GM12891 (cell line): ENCODE results near the gene ANKRD66.
"Not testable (repeated sequence)": the region's sequence is repeated elsewhere in the genome, so short reads cannot be mapped to it uniquely, and the experiment has no call there.

ENCODE experiments used
- DNase-seq: peaks from one replicate; pipeline ENCODE4 v3.0.0; 2011; ENCODE audit warnings: low spot score; ENCODE audit not compliant: insufficient read length
- FAIRE-seq: peaks from 2 replicates; lab custom pipeline; 2011; peaks lifted over from hg19 to GRCh38; lab: Jason Lieb, UNC
- PAX5 ChIP-seq: IDR thresholded peaks from 2 replicates; pipeline ENCODE4 v1.6.1; 2011; ENCODE audit warnings: low read length, moderate library complexity, mild to moderate bottlenecking; ENCODE audit not compliant: insufficient read depth, severe bottlenecking
- POLR2A ChIP-seq: IDR thresholded peaks from 2 replicates; pipeline ENCODE4 v1.6.1; 2011; ENCODE audit warnings: low read depth, low read length, control low read depth
- POLR2AphosphoS5 ChIP-seq: IDR thresholded peaks from 2 replicates; pipeline ENCODE4 v1.6.1; 2011; ENCODE audit warnings: low read depth, low read length, control low read depth
- POU2F2 ChIP-seq: IDR thresholded peaks from 2 replicates; pipeline ENCODE4 v1.6.1; 2011; ENCODE audit warnings: low read depth, mild to moderate bottlenecking, control low read depth, low read length, moderate library complexity
- SPI1 ChIP-seq: IDR thresholded peaks from 2 replicates; pipeline ENCODE4 v1.6.1; 2011; ENCODE audit warnings: low read depth, low read length, control low read depth
- TAF1 ChIP-seq: IDR thresholded peaks from 2 replicates; pipeline ENCODE4 v1.6.1; 2011; ENCODE audit warnings: low read depth, low read length, control low read depth

Gene ANKRD66

DNA sequence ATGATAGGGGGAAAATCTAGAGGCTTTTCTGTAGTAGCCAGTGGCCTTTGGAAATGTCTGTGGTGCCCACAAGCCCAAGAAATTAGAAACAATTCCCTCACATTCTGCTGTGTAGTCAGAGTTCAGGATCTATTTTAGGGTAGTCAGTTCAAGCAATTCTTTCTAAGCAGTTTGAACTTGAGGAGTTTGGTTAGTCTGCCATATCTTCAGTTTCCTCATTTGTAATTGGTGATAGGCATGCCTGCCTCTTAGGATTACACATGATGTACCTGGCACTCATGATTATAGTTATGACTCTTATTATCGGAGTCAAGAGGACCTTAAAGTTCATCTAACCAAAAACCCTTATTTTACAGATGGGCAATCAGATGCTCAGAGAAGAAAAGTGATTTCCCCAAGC lies 25.3 kb downstream of the ANKRD66 start:
- TF ChIP-seq POU2F2, result no peak
- no peak for TF ChIP-seq SPI1
- TF ChIP-seq POLR2AphosphoS5, result no peak
- TF ChIP-seq PAX5, result no peak
- no peak for TF ChIP-seq TAF1
- no peak for TF ChIP-seq POLR2A
- DNase-seq (no peak), FAIRE-seq (no peak)

DNA sequence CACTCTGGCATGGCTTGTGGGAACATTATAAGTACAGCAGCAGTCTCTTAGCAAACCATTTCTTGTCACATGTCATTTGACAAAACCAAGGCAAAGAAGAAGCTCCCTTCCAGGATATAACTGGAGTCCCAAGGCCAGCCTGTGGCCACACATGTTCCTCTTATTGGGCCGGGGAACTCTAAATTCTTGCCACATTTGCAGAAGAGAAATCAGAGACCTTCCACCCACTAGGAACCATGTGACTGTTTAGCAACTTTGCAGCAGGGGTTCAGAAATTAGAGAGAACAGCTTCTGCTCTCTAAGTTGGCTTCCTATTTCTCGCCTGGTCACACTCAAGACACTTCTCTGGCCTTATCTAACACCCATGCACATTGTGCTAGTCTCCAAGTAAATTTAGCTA lies 26.0 kb downstream of the ANKRD66 start:
- FAIRE-seq (no peak), DNase-seq (no peak)
- TF ChIP-seq POU2F2, result no peak
- no peak for TF ChIP-seq TAF1
- TF ChIP-seq POLR2AphosphoS5, result no peak
- no peak for TF ChIP-seq POLR2A
- peak; percentile 34; the same call in 1 of the 2 replicates for TF ChIP-seq SPI1
- no peak for TF ChIP-seq PAX5

DNA sequence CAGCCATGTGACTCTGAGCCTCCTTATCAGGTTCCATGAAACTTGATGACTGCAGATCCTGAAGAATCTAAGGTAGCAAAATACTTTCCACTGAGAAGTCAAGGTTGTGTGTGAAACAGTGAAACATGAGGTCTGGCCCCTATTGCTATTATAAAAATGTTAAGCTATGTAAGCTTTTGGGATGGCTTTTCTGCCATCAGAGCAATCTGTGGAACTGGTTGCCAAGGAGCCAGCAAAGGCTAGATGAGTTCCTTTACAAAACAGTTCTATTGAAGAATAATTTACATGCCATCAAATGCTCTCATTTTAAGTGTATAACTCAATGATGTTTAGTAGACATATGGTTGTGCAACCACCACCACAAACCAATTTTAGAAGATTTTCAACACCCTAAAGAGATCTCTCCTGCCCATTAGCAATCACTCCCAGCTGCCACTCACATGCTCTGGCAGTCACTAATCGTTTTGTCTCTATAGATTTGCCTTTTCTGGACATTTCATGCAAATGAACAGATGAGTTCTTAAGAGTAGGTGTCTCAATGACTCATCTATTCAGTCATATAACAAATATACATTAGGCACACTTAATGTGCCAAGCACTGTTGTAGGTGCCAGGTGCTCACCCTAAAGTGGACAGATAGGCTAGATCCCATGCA lies 26.6 kb downstream of the ANKRD66 start:
- DNase-seq, result no peak

DNA sequence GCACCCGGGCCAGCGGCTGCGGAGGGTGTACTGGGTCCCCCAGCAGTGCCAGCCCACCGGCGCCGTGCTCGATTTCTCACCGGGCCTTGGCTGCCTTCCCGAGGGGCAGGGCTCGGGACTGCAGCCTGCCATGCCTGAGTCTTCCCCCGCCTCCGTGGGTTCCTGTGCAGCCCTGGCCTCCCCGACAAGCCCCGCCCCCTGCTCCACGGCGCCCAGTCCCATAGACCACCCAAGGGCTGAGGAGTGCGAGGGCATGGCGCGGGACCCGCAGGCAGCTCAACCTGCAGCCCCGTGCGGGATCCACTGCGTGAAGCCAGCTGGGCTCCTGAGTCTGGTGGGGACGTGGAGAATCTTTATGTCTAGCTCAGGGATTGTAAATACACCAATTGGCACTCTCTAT lies 28.0 kb downstream of the ANKRD66 start:
- not testable (repeated sequence) for DNase-seq, FAIRE-seq

More for the DNA sequence above, 26.6 kb downstream of the ANKRD66 start:
- no peak for FAIRE-seq
- no peak for TF ChIP-seq SPI1
- TF ChIP-seq TAF1, result no peak
- no peak for TF ChIP-seq POLR2A
- no peak for TF ChIP-seq POU2F2
- TF ChIP-seq PAX5, result no peak
- no peak for TF ChIP-seq POLR2AphosphoS5

DNA sequence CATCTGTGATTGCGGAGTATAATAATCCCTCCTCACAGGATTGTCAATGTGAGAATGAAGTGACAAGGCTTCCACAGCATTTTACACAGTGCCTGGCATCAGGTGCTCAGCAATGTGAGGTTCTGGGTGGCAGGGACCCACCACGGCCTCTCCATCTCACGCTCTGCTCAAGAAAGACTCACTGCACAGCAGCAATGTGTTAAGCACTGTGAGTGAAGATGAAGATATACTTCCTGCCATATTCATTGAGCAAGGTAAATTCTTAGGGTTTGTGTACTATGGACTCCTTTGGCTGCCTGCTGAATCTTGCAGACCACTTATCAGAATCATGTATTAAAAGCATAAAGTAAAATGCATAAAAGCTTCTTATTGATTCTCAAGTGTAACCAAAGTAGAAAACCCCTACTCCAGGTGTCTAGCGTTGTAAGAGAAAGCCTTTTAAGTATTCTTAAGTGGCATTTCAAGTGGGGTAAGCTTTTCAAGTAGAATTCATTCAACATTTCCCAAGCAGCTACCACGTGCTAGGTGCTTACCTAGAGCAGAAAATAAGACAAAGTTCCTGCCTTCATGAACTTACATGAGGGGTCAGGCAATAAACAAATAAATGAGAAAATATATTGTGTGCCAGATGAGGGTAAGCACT lies 29.5 kb downstream of the ANKRD66 start:
- FAIRE-seq (no peak), DNase-seq (no peak)
- no peak for TF ChIP-seq PAX5
- no peak for TF ChIP-seq POU2F2
- no peak for TF ChIP-seq POLR2A
- TF ChIP-seq TAF1, result no peak
- no peak for TF ChIP-seq SPI1
- TF ChIP-seq POLR2AphosphoS5, result no peak

DNA sequence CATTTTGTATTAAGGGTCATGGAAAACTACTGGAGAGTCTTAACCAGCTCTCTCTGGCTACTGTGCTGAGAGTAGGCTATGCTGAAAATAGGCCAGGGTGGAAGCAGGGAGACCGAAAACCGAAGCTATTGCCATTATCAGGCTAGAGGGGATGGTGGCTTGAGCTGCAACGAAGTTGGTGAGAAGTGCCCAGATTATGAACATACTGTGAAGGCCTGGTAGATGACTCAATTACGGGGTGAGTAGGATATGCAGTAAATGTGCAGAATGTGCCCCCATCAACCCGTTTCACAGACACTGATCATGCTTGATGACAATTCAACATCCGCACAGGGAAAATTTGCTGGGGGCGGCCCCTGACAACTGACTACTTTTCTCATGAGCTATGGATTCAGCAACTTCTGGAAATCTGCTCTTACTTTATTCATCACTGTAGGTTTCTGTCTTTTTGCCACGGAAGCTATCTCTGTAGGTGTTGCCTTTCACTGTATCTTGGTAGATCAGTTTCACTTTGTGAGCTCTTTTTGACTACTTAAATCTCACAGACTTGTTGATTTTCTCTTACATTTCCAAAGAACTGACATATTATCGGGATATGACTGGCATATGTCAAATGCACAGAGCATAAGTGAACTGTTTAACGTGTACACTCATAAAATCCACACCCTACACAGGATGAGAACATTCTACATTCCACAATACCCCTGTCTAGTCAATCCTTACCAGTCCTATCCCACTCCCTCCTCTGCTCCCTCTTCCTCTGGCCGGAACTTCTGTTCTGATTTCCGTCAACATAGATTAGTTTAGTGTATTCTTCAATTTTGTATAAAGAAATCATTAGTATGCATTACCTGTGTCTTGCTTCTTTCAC lies 31.0 kb downstream of the ANKRD66 start:
- FAIRE-seq (no peak), DNase-seq (no peak)
- TF ChIP-seq POLR2AphosphoS5, result no peak
- no peak for TF ChIP-seq POU2F2
- no peak for TF ChIP-seq PAX5
- TF ChIP-seq TAF1, result no peak
- TF ChIP-seq POLR2A, result no peak
- no peak for TF ChIP-seq SPI1

DNA sequence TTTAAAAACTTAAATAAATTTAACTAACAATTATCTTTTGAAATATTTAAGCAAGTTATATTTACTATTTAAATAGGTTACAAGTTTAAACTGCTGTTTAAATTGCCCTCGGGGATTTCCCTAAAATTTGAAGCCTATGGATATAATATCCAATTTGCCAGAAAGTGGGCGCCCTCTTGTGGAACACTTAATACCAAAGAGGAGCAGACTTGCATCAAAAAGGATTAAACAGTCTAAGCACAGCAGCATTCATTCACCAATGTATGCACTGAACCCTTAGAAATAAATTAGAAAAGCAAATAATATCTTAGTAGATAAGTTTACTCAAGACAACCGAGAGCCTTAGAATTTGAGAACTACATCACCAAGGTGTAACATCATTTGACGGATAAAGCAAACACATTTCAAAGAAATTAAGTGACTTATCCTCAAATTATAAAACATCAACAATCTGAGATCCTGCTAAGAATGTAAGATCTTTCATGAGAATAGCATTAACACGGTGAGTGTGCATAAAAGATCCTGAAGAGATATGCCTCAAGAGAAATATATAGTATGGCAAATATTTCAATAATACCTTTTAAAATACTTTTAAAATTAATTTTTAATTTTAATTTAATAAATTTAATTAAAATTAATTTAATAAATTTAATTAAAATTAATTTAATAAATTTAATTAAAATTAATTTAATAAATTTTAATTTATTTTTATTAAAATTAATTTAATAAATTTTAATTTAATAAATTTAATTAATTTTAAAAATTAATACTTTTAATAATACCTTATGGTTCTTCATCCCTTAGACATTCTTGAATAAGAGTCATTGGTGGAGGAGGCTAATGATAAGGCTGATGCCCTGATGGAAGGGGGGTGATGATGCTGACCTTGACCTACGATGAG lies 35.0 kb downstream of the ANKRD66 start:
- no peak for TF ChIP-seq SPI1
- TF ChIP-seq POU2F2, result no peak
- no peak for TF ChIP-seq POLR2A
- no peak for TF ChIP-seq POLR2AphosphoS5
- no peak for TF ChIP-seq TAF1
- TF ChIP-seq PAX5, result no peak
- no peak for FAIRE-seq
- DNase-seq, result no peak

DNA sequence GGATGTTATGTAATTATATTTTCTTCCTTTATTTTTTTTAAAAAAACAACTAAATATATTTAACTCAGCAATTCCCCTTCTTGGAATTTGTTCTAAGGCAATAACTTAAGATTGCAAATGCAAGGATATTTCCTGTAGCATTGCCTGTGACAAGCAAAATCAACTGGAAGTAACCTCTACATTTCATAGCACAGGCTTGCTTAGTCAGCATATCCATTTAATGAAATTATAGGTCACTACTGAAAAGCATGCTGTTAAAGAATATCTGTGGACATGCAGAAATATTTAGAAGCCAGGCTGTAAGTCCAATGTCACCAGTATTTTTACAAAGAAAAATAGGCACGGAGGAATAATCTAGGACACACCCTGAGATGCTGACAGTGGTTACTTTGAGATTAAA lies 37.8 kb downstream of the ANKRD66 start:
- FAIRE-seq, result no peak

More for the DNA sequence above, 37.8 kb downstream of the ANKRD66 start:
- DNase-seq, result no peak
- TF ChIP-seq POLR2A (no peak), PAX5 (no peak), POU2F2 (no peak), TAF1 (no peak), POLR2AphosphoS5 (no peak), SPI1 (no peak)
